PC-3 (cell line): Measurements from ENCODE around the gene DHX29. TPM values are rescaled to one million over a fixed set of nuclear protein-coding genes. Genes with fewer than 3 reads are reported as not detected.

Experiments
- ATAC-seq: fragments of 200-7000 bp; cut with Tn5 transposase; 2 replicates; pipeline ENCODE4 v1.9.1; 2020; ENCODE audit warnings: mild to moderate bottlenecking, moderate library complexity
- BruUV-seq: library from RNA; stranded (reverse); fragments of 400-500 nt; replicated peaks from 2 replicates; lab custom pipeline; 2021; lab: Mats Ljungman, UMichigan
- CTCF ChIA-PET: fragments of 300-600 bp; sonication (Branson Sonifier 250); formaldehyde crosslinking; loops from one replicate; lab custom pipeline; 2022; ENCODE audit warnings: antibody characterized with exemption; lab: Charles Lee
- POLR2A ChIA-PET: fragments of 300-600 bp; sonication (Branson Sonifier 250); formaldehyde crosslinking; loops from one replicate; lab custom pipeline; 2022; ENCODE audit warnings: antibody characterized with exemption; ENCODE audit not compliant: unreplicated experiment; lab: Charles Lee
- DNase-seq: peaks from one replicate; pipeline ENCODE4 v3.0.0-alpha.2; 2015
- H2AFZ ChIP-seq: fragments of 300-600 bp; sonication (generic); 2 replicates; pipeline ENCODE4 v1.6.0; 2016; ENCODE audit warnings: antibody characterized with exemption, low read length
- H3F3A ChIP-seq: fragments of 300-600 bp; sonication (generic); one replicate; pipeline ENCODE4 v1.6.0; 2017; ENCODE audit warnings: antibody characterized with exemption, low read length, control low read depth, mild to moderate bottlenecking; ENCODE audit not compliant: unreplicated experiment
- H3K27ac ChIP-seq: fragments of 300-600 bp; sonication (generic); 2 replicates; pipeline ENCODE4 v1.5.1; 2016; ENCODE audit warnings: mild to moderate bottlenecking, low read length
- H3K27me3 ChIP-seq: fragments of 300-600 bp; sonication (generic); 2 replicates; pipeline ENCODE4 v1.6.1; 2016; ENCODE audit warnings: low read length, mixed read lengths
- H3K36me3 ChIP-seq: fragments of 300-600 bp; sonication (generic); 2 replicates; pipeline ENCODE4 v1.6.1; 2016; ENCODE audit warnings: low read depth, mixed run types, low read length, mixed read lengths
- H3K4me1 ChIP-seq: fragments of 300-600 bp; sonication (generic); 2 replicates; pipeline ENCODE4 v1.5.1; 2016; ENCODE audit warnings: low read length; ENCODE audit not compliant: insufficient read depth
- H3K4me2 ChIP-seq: fragments of 300-600 bp; sonication (generic); 2 replicates; pipeline ENCODE4 v1.6.0; 2016; ENCODE audit warnings: low read length
- H3K4me3 ChIP-seq: fragments of 300-600 bp; sonication (generic); 2 replicates; pipeline ENCODE4 v1.5.1; 2016; ENCODE audit warnings: mild to moderate bottlenecking, low read length, mixed read lengths
- H3K79me2 ChIP-seq: fragments of 300-600 bp; sonication (generic); 2 replicates; pipeline ENCODE4 v1.6.1; 2017; ENCODE audit warnings: low read length, mixed read lengths
- H3K9ac ChIP-seq: fragments of 300-600 bp; sonication (generic); 2 replicates; pipeline ENCODE4 v1.6.0; 2016; ENCODE audit warnings: mild to moderate bottlenecking, low read length
- H3K9me2 ChIP-seq: fragments of 300-600 bp; sonication (generic); replicated peaks from 2 replicates; pipeline ENCODE4 v1.6.1; 2016; ENCODE audit warnings: mixed run types, low read length, mixed read lengths
- H3K9me3 ChIP-seq: fragments of 300-600 bp; sonication (generic); 2 replicates; pipeline ENCODE4 v1.6.1; 2016; ENCODE audit warnings: low read length, mixed read lengths
- H4K20me1 ChIP-seq: fragments of 300-600 bp; sonication (generic); 2 replicates; pipeline ENCODE4 v1.6.1; 2016; ENCODE audit warnings: low read length, mixed read lengths
- EZH2 ChIP-seq: fragments of 300-600 bp; sonication (generic); IDR thresholded peaks from one replicate; pipeline ENCODE4 v1.6.1; 2017; ENCODE audit warnings: antibody characterized with exemption, mild to moderate bottlenecking, low read length; ENCODE audit not compliant: unreplicated experiment
- EZH2phosphoT487 ChIP-seq: fragments of 300-600 bp; sonication (generic); IDR thresholded peaks from 2 replicates; pipeline ENCODE4 v1.6.1; 2018; ENCODE audit warnings: mild to moderate bottlenecking, antibody characterized with exemption, low read length, borderline replicate concordance
- intact Hi-C: fragments of 100-400 bp; cut with micrococcal nuclease; formaldehyde crosslinking; loops from 2 replicates; pipeline ENCODE4 v1.9.0; 2023
- total RNA-seq: library from RNA; depleted of rRNA; stranded (reverse); fragments of >200 nt; gene quantifications from 2 replicates; pipeline ENCODE4 v1.2.3, GENCODE V29; 2014
- TF ChIP-seq, protein P1 (sequence below): fragments of 300-600 bp; sonication (generic); conservative IDR thresholded peaks from 2 replicates; pipeline ENCODE4 v1.5.1; 2017; ENCODE audit warnings: antibody characterized with exemption, low read depth, mild to moderate bottlenecking, low read length

The DHX29 gene
- total RNA-seq, 1 experiment from 2014 or later, result 13.4 TPM

DNA sequence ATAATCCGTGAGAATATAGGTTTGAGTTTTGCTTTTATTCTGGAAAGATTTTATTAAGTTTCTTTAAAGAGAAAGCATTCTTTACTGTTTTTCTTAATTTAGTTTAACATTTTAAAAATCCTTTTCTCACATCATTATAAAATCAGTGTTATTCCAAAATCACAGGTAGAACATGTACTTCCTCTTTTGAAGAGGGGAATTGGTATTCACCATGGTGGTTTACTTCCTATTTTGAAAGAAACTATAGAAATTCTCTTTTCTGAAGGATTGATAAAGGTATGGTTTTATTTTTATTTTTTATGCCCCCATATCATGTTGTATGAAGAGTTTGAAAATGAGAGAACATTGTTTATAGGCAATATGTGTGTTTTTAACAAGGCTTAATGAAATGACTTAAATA, 43.3 kb upstream of the DHX29 start:
- Histone ChIP-seq H3K4me2 (no peak overlapping the region), H3K36me3 (peaks cover 34% of the 10 kb centered on the region), H4K20me1 (no peaks in the 10 kb centered on the region), H3K9ac (no peak overlapping the region), H3K4me3 (no peak overlapping the region), H3K79me2 (no peaks in the 10 kb centered on the region), H3F3A (no peaks in the 10 kb centered on the region), H3K4me1 (no peaks in the 10 kb centered on the region), H3K9me3 (no peaks in the 10 kb centered on the region), H3K27ac (no peak overlapping the region), H3K27me3 (no peaks in the 10 kb centered on the region), H2AFZ (no peak overlapping the region), H3K9me2 (no peaks in the 10 kb centered on the region)
- ChIA-PET POLR2A (no interaction called here), CTCF (no interaction called here)
- ATAC-seq (no peak), DNase-seq (no peak)
- TF ChIP-seq, protein P1, sequence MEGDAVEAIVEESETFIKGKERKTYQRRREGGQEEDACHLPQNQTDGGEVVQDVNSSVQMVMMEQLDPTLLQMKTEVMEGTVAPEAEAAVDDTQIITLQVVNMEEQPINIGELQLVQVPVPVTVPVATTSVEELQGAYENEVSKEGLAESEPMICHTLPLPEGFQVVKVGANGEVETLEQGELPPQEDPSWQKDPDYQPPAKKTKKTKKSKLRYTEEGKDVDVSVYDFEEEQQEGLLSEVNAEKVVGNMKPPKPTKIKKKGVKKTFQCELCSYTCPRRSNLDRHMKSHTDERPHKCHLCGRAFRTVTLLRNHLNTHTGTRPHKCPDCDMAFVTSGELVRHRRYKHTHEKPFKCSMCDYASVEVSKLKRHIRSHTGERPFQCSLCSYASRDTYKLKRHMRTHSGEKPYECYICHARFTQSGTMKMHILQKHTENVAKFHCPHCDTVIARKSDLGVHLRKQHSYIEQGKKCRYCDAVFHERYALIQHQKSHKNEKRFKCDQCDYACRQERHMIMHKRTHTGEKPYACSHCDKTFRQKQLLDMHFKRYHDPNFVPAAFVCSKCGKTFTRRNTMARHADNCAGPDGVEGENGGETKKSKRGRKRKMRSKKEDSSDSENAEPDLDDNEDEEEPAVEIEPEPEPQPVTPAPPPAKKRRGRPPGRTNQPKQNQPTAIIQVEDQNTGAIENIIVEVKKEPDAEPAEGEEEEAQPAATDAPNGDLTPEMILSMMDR, result no peak
- TF ChIP-seq EZH2 (no peak), EZH2phosphoT487 (no peak)
- BruUV-seq, result no TSS peak
- intact Hi-C loops, result no loop called here

DNA sequence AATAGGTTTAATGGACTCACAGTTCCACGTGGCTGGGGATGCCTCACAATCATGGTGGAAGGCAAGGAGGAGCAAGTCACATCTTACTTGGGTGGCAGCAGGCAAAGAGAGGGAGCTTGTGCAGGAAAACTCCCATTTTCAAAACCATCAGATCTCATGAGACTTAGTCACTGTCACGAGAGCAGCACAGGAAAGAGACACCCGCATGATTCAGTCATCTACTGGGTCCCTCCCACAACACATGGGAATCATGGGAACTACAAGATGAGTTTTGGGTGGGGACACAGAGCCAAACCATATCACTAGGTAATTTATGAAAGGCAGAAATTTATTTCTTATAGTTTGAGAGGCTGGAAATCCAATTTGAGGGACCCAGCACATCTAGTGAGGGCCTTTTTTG, 40.3 kb upstream of the DHX29 start:
- TF ChIP-seq, protein P1, result no peak
- TF ChIP-seq EZH2, result no peak
- no peak for TF ChIP-seq EZH2phosphoT487
- Histone ChIP-seq H3K27me3 (no peaks in the 10 kb centered on the region), H3K4me2 (no peak overlapping the region), H3K36me3 (peaks cover 36% of the 10 kb centered on the region), H3K4me3 (no peak overlapping the region), H3K9me2 (no peaks in the 10 kb centered on the region), H3K4me1 (no peaks in the 10 kb centered on the region), H2AFZ (no peak overlapping the region), H4K20me1 (no peaks in the 10 kb centered on the region), H3K27ac (no peak overlapping the region), H3K9ac (no peak overlapping the region), H3F3A (no peaks in the 10 kb centered on the region), H3K9me3 (no peaks in the 10 kb centered on the region), H3K79me2 (no peaks in the 10 kb centered on the region)
- DNase-seq (no peak), ATAC-seq (no peak)
- intact Hi-C loops, result no loop called here
- no TSS peak for BruUV-seq
- POLR2A ChIA-PET, result no interaction called here
- CTCF ChIA-PET, result no interaction called here

DNA sequence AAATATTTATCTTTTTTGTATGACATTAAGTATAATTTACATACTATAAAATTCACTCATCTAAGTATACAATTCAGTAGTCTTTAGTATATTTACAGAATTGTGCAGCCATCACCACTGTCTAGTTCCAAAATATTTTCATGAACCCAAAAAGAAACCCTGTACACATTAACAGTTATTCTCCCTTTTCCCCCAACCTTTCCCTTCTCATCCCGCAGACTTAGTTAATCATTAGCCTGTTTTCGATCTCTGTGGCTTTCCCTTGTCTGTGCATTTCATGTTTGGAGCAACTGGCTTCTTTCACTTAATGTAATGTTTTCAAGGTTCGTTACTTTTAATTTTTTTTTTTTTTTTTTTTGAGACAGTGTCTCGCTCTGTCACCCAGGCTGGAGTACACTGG, 37.8 kb upstream of the DHX29 start:
- H3K9me2 ChIP-seq, result no peaks in the 10 kb centered on the region
- no peaks in the 10 kb centered on the region for H3K79me2 ChIP-seq
- H3K9me3 ChIP-seq, result no peaks in the 10 kb centered on the region
- BruUV-seq, result no TSS peak
- no peaks in the 10 kb centered on the region for H3K27me3 ChIP-seq
- H3K9ac ChIP-seq, result no peak overlapping the region
- H3F3A ChIP-seq, result no peaks in the 10 kb centered on the region
- ChIA-PET CTCF (no interaction called here), POLR2A (no interaction called here)
- no peak for ATAC-seq
- TF ChIP-seq EZH2 (no peak), EZH2phosphoT487 (no peak)
- TF ChIP-seq, protein P1, result no peak
- H3K4me2 ChIP-seq, result no peak overlapping the region
- H3K27ac ChIP-seq, result no peak overlapping the region
- H2AFZ ChIP-seq, result no peak overlapping the region
- no peaks in the 10 kb centered on the region for H3K4me1 ChIP-seq
- no peak overlapping the region for H3K4me3 ChIP-seq
- intact Hi-C loops, result no loop called here
- no peak for DNase-seq
- H4K20me1 ChIP-seq, result no peaks in the 10 kb centered on the region
- H3K36me3 ChIP-seq, result peaks cover 36% of the 10 kb centered on the region
